Type B pancreatic cell (in vitro differentiated cells): ENCODE results near the gene BABAM2. TPM values are rescaled to one million over a fixed set of nuclear protein-coding genes. Genes with fewer than 3 reads are reported as not detected.

ENCODE experiments used
- DNase-seq: peaks from one replicate; pipeline ENCODE4 v3.0.0; 2021; ENCODE audit warnings: mixed read lengths; ENCODE audit not compliant: unreplicated experiment; ENCODE audit errors: extremely low spot score
- H3K27ac Mint-ChIP-seq: 2 replicates; pipeline ENCODE4 v1.8.0; 2021; ENCODE audit warnings: mild to moderate bottlenecking, mixed read lengths
- H3K27me3 Mint-ChIP-seq: 2 replicates; pipeline ENCODE4 v1.8.0; 2021; ENCODE audit warnings: mixed read lengths
- H3K36me3 Mint-ChIP-seq: 2 replicates; pipeline ENCODE4 v1.8.0; 2021; ENCODE audit warnings: mixed read lengths
- H3K4me1 Mint-ChIP-seq: one replicate; pipeline ENCODE4 v1.8.0; 2021; ENCODE audit warnings: mixed read lengths; ENCODE audit not compliant: unreplicated experiment
- H3K4me3 Mint-ChIP-seq: 2 replicates; pipeline ENCODE4 v1.8.0; 2021; ENCODE audit warnings: mild to moderate bottlenecking, mixed read lengths
- H3K9me3 Mint-ChIP-seq: 2 replicates; pipeline ENCODE4 v1.8.0; 2021; ENCODE audit warnings: mixed read lengths
- CTCF ChIP-seq: fragments of 200-600 bp; sonication (generic); conservative IDR thresholded peaks from 2 replicates; pipeline ENCODE4 v1.5.0; 2021; ENCODE audit warnings: antibody characterized with exemption, mild to moderate bottlenecking
- total RNA-seq: library from RNA; stranded (reverse); gene quantifications from 2 replicates; pipeline ENCODE4 v1.2.1, GENCODE V29; 2021; ENCODE audit warnings: low replicate concordance

The BABAM2 gene
- total RNA-seq, 1 donor from 2014 or later: 30.4 TPM

- H3K27me3 Mint-ChIP-seq: no peaks in the 10 kb centered on the region
- no peak for DNase-seq
- H3K27ac Mint-ChIP-seq: no peak overlapping the region
- peaks cover 53% of the 10 kb centered on the region for H3K4me1 Mint-ChIP-seq
- no peaks in the 10 kb centered on the region for H3K9me3 Mint-ChIP-seq
- H3K36me3 Mint-ChIP-seq: no peaks in the 10 kb centered on the region
- TF ChIP-seq CTCF: no peak
- no peak overlapping the region for H3K4me3 Mint-ChIP-seq
Measured at GRCh38 chr2:28325173-28325566, 434.6 kb downstream of the BABAM2 start.

GRCh38 chr2:28325567-28326468 is 435.3 kb downstream of the BABAM2 start:
- Mint-ChIP-seq H3K27ac (no peak overlapping the region), H3K4me1 (peaks cover 53% of the 10 kb centered on the region)
- no peak for DNase-seq

GRCh38 chr2:28326469-28326805 is 435.9 kb downstream of the BABAM2 start:
- H3K27ac Mint-ChIP-seq: no peak overlapping the region
- H3K4me3 Mint-ChIP-seq: no peak overlapping the region
- H3K9me3 Mint-ChIP-seq: peaks cover 6% of the 10 kb centered on the region
- H3K27me3 Mint-ChIP-seq: no peaks in the 10 kb centered on the region
- no peak for TF ChIP-seq CTCF
- no peak for DNase-seq
- H3K4me1 Mint-ChIP-seq: peaks cover 48% of the 10 kb centered on the region
- peaks cover 3% of the 10 kb centered on the region for H3K36me3 Mint-ChIP-seq

More at GRCh38 chr2:28325567-28326468, 435.3 kb downstream of the BABAM2 start:
- Mint-ChIP-seq H3K4me3 (no peak overlapping the region), H3K36me3 (peaks cover 3% of the 10 kb centered on the region), H3K9me3 (peaks cover 6% of the 10 kb centered on the region), H3K27me3 (no peaks in the 10 kb centered on the region)
- no peak for TF ChIP-seq CTCF

GRCh38 chr2:28326881-28327505 is 436.5 kb downstream of the BABAM2 start:
- Mint-ChIP-seq H3K4me3 (no peak overlapping the region), H3K9me3 (peaks cover 6% of the 10 kb centered on the region), H3K27me3 (no peaks in the 10 kb centered on the region), H3K4me1 (peaks cover 42% of the 10 kb centered on the region), H3K36me3 (peaks cover 3% of the 10 kb centered on the region), H3K27ac (no peak overlapping the region)
- DNase-seq: no peak
- TF ChIP-seq CTCF: no peak

GRCh38 chr2:28327581-28327955 is 437.0 kb downstream of the BABAM2 start:
- Mint-ChIP-seq H3K4me1 (peaks cover 40% of the 10 kb centered on the region), H3K36me3 (peaks cover 3% of the 10 kb centered on the region), H3K9me3 (peaks cover 6% of the 10 kb centered on the region), H3K27ac (no peak overlapping the region), H3K4me3 (no peak overlapping the region), H3K27me3 (no peaks in the 10 kb centered on the region)
- TF ChIP-seq CTCF: no peak
- DNase-seq: no peak
